ENCODE data around the gene RPSA.

- TF ChIP-seq RAD21 (IDR thresholded peaks at IDR 0.05; ENCODE audit: low read depth) (no peak), CTCF (IDR thresholded peaks at IDR 0.05 in 2 of 3, conservative IDR thresholded peaks at IDR 0.05 in 1 of 3; ENCODE audit: borderline replicate concordance in 1 of 3, insufficient read depth in 1 of 3, low read depth in 2 of 3, low read length in 2 of 3) (no peak), POLR2A (IDR thresholded peaks at IDR 0.05; ENCODE audit: borderline replicate concordance, extremely low read depth, insufficient read depth, insufficient read length) (no peak), SRF (IDR thresholded peaks at IDR 0.05; ENCODE audit: low read depth) (no peak), EZH2 (IDR thresholded peaks at IDR 0.05) (no peak), JUND (IDR thresholded peaks at IDR 0.05) (no peak), EZH2phosphoT487 (IDR thresholded peaks at IDR 0.05; ENCODE audit: borderline replicate concordance) (no peak)
Observed at GRCh38 chr3:39460677-39461076, 54.2 kb downstream of the RPSA start.
